ENCODE results near the gene RAB10.

The RAB10 gene

DNA sequence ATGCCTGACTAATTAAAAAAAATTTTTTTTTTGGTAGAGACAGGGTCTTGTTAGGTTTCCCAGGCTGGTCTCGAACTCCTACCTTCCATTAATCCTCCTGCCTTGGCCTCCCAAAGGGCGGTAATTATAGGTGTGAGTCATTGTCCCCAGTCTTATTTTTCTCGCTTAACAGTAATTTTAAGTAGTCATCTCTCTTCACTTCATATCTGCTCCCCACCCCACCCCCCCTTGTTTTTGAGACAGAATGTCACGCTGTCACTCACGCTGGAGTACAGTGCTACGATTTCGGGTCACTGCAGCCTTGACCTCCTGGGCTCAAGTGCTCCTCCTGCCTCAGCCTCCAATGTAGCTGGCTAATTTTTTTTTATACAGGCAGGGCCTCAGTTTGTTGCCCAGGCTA is 27.7 kb downstream of the RAB10 start:
- H3K9ac ChIP-seq (ENCODE audit: low read length in 2 of 2), result no peak overlapping the region
- no peaks in the 10 kb centered on the region for H3K27me3 ChIP-seq (ENCODE audit: control insufficient read depth in 1 of 2, insufficient read depth in 2 of 2, low read length in 2 of 2)
- no peaks in the 10 kb centered on the region for H3K9me3 ChIP-seq (ENCODE audit: control insufficient read depth in 2 of 2, low read length in 2 of 2)
- no peaks in the 10 kb centered on the region for H3K36me3 ChIP-seq (ENCODE audit: control insufficient read depth in 2 of 2, insufficient read depth in 2 of 2, low read length in 2 of 2)
- H3K4me3 ChIP-seq (ENCODE audit: low read length in 2 of 2), result no peak overlapping the region
- no peak overlapping the region for H3K27ac ChIP-seq (ENCODE audit: low read length)
- H3K4me1 ChIP-seq (ENCODE audit: control insufficient read depth, insufficient read depth, low read length), result no peaks in the 10 kb centered on the region

DNA sequence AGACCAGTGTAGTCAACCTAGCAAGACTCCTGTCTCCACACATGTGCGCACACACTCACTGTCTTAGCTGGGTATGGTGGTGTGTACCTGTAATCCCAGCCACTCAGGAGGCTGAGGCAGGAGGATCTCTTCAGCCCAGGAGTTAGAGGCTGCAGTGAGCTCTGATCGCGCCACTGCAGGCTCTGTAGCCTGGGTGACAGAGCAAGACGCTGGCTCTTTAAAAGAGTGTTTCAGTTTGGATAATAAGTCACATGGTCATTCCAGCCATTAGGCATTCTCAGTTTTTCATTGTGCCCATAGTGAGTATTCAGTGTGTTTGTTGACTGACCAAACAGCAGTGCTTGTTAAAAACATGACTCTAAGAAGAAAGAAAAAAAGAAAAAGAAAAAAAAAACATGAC is 31.0 kb downstream of the RAB10 start:
- H3K27ac ChIP-seq (ENCODE audit: low read length), result no peak overlapping the region

DNA sequence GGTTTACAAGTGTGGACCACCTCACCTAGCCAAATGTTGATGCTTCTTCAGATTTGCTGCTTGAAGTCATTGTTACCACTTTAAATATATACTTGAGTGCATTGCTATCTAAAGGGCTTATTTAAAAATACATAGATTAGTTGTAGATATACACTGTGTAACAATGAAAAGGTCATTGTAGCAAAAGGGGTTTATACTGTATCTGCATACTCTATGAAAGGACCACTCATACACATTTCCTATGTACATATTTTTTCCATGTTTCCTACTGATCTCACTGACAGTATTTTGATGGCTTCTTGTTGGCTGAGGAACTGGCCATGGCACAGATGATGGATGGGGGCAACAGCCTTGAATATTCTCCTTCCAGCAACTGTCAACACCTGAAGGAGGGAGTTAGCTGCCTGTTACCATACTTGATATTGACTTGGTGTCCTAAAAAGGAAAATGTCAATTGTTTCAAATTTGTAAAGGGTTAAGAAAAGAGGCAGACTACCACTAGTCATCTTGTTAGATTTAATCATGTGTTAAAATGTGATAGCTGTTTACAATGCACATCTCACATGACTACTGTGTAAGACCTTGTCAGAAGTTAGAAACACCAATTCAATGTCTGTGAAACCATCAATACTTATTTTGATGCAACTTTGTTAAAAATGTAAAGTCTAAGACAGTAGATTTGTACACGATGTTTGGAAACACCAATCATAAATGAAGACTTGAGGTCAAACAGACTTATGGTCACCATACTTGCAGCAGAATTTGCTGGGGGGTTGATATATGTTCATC is 33.5 kb downstream of the RAB10 start:
- Histone ChIP-seq H3K9ac (ENCODE audit: low read length in 2 of 2) (no peak overlapping the region), H3K36me3 (ENCODE audit: control insufficient read depth in 2 of 2, insufficient read depth in 2 of 2, low read length in 2 of 2) (peaks cover 0 to 5% of the 10 kb centered on the region in 2 donors), H3K9me3 (ENCODE audit: control insufficient read depth in 2 of 2, low read length in 2 of 2) (no peaks in the 10 kb centered on the region), H3K4me3 (ENCODE audit: low read length in 2 of 2) (no peak overlapping the region), H3K27ac (ENCODE audit: low read length) (no peak overlapping the region), H3K4me1 (ENCODE audit: control insufficient read depth, insufficient read depth, low read length) (no peaks in the 10 kb centered on the region), H3K27me3 (ENCODE audit: control insufficient read depth in 1 of 2, insufficient read depth in 2 of 2, low read length in 2 of 2) (no peaks in the 10 kb centered on the region)

More for the DNA sequence above, 31.0 kb downstream of the RAB10 start:
- Histone ChIP-seq H3K4me3 (ENCODE audit: low read length in 2 of 2) (no peak overlapping the region), H3K36me3 (ENCODE audit: control insufficient read depth in 2 of 2, insufficient read depth in 2 of 2, low read length in 2 of 2) (peaks cover 0 to 5% of the 10 kb centered on the region in 2 donors), H3K9ac (ENCODE audit: low read length in 2 of 2) (no peak overlapping the region), H3K9me3 (ENCODE audit: control insufficient read depth in 2 of 2, low read length in 2 of 2) (no peaks in the 10 kb centered on the region), H3K27me3 (ENCODE audit: control insufficient read depth in 1 of 2, insufficient read depth in 2 of 2, low read length in 2 of 2) (no peaks in the 10 kb centered on the region), H3K4me1 (ENCODE audit: control insufficient read depth, insufficient read depth, low read length) (no peaks in the 10 kb centered on the region)

DNA sequence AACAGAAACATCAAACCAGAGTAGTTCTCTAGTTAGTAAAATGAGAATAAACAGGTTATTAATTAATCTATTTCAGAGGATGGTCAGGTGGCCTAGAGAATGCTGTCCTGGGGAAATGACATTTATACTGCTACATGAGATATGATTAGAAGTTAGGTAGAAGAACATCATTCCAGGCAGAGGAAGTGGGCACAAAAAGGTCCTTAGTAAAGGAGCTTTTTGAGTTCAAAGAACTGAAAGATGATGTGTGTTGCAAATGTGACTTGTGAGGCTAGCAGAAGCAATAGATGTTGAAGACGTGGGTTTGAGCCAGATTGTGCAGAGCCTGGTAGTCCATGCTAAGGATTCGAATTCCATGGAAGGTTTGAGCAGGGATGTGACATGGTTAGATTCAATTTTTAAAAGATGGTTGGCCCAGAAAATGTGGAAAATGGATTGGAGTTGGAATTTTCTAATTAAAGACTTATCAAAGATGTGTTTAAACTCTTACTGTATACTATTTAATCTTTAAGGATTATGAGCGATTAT is 34.2 kb downstream of the RAB10 start:
- Histone ChIP-seq H3K4me1 (ENCODE audit: control insufficient read depth, insufficient read depth, low read length) (no peaks in the 10 kb centered on the region), H3K36me3 (ENCODE audit: control insufficient read depth in 2 of 2, insufficient read depth in 2 of 2, low read length in 2 of 2) (peaks cover 0 to 5% of the 10 kb centered on the region in 2 donors), H3K4me3 (ENCODE audit: low read length in 2 of 2) (no peak overlapping the region), H3K27ac (ENCODE audit: low read length) (no peak overlapping the region), H3K27me3 (ENCODE audit: control insufficient read depth in 1 of 2, insufficient read depth in 2 of 2, low read length in 2 of 2) (no peaks in the 10 kb centered on the region), H3K9ac (ENCODE audit: low read length in 2 of 2) (no peak overlapping the region), H3K9me3 (ENCODE audit: control insufficient read depth in 2 of 2, low read length in 2 of 2) (no peaks in the 10 kb centered on the region)

DNA sequence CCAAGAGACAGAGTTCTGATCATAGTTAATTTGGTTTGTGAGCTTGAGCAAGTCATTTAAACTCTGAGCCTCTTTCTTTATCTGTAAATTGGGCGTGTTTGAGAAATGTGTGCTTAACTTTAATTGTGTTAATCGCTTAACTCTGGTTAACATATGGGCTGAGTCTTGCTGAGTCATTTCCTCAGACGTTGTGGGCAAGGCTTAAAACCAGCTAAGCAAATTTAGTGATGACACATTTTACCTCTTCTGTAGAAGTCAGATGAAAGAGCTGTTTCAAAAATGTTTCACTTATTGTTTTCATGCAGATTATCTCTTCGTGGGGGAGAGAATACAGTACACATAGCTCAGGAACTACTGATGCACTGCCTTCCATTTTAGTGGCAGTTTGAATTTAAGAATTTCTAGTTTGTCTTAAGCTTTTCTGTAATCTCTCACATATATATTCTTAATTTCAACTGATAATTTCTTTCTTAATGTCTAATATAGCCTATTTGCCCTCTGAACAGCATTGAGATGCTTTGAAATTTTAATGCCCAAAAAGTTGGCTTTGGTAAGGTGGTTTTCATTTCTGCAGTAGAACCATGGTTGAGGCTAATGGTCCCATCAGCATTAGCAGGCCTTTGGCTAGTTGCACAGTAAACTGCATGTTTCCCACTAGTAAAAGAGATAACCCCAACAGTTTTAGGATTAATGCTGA is 34.9 kb downstream of the RAB10 start:
- no peak overlapping the region for H3K9ac ChIP-seq (ENCODE audit: low read length in 2 of 2)
- no peaks in the 10 kb centered on the region for H3K27me3 ChIP-seq (ENCODE audit: control insufficient read depth in 1 of 2, insufficient read depth in 2 of 2, low read length in 2 of 2)
- no peak overlapping the region for H3K27ac ChIP-seq (ENCODE audit: low read length)
- H3K4me3 ChIP-seq (ENCODE audit: low read length in 2 of 2), result no peak overlapping the region
- no peaks in the 10 kb centered on the region for H3K4me1 ChIP-seq (ENCODE audit: control insufficient read depth, insufficient read depth, low read length)
- H3K36me3 ChIP-seq (ENCODE audit: control insufficient read depth in 2 of 2, insufficient read depth in 2 of 2, low read length in 2 of 2), result peaks cover 0 to 5% of the 10 kb centered on the region in 2 donors
- H3K9me3 ChIP-seq (ENCODE audit: control insufficient read depth in 2 of 2, low read length in 2 of 2), result no peaks in the 10 kb centered on the region

DNA sequence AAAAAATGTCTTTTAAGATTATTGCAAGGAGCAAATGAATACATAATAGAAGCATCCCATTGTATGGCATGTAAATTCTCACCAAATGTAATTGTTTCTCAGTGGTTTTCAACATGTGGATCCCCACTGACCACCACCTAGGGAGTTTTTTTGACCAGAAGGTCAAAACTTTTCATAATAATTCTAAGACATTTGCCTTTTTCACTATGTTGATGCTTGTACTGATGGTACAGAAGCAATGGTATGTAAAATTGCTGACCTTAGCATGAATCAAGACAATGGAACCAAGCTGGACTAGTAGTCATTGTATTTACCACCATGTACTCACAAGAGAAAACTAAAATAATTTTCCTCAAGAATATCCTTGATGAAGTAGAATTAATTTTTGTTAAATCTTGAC is 36.8 kb downstream of the RAB10 start:
- H3K27ac ChIP-seq (ENCODE audit: low read length), result no peak overlapping the region
- H3K4me3 ChIP-seq (ENCODE audit: low read length in 2 of 2), result no peak overlapping the region
- no peaks in the 10 kb centered on the region for H3K4me1 ChIP-seq (ENCODE audit: control insufficient read depth, insufficient read depth, low read length)
- no peaks in the 10 kb centered on the region for H3K27me3 ChIP-seq (ENCODE audit: control insufficient read depth in 1 of 2, insufficient read depth in 2 of 2, low read length in 2 of 2)
- H3K9me3 ChIP-seq (ENCODE audit: control insufficient read depth in 2 of 2, low read length in 2 of 2), result no peaks in the 10 kb centered on the region
- H3K9ac ChIP-seq (ENCODE audit: low read length in 2 of 2), result no peak overlapping the region
- peaks cover 0 to 5% of the 10 kb centered on the region in 2 donors for H3K36me3 ChIP-seq (ENCODE audit: control insufficient read depth in 2 of 2, insufficient read depth in 2 of 2, low read length in 2 of 2)

DNA sequence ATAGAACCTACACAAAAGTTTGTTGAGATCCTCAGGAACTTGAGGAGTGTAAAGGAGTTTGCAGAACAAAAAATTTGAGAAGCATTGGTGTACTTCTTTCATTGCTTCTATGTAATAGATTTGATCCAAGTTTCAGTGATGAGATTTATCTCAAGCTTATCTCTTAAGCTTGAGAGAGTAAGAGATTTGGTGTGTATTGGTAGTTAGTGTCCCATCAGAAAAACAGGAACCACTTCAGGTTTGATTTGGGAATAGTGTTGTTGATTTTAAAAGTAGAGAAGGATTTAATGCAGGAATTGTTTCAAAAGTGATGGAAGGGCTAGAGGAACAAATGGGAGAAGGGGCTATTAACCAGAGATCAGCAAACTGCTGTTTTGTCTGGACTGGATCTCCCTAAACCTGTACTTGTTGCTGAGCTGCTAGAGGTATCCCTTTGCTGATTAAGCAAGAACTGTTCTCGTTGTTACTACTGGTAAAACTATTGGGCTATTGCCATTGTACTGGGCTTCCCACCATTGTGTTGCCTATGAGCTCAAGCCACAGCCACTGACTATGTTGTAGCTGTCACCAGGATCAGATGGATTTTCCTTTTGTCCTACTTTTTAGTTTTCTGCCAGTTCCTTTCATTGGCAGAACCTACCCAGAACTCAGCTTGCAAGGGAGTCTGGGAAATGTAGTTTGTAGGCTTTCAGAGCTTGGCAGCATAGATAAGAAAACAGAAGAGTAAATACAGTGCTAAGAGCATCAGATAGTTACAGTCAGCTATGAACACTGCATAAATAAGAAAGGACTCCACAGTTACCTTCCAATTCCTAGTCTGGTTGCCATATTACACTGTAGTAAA is 39.3 kb downstream of the RAB10 start:
- no peak overlapping the region for H3K9ac ChIP-seq (ENCODE audit: low read length in 2 of 2)
- H3K36me3 ChIP-seq (ENCODE audit: control insufficient read depth in 2 of 2, insufficient read depth in 2 of 2, low read length in 2 of 2), result no peaks in the 10 kb centered on the region
- H3K27me3 ChIP-seq (ENCODE audit: control insufficient read depth in 1 of 2, insufficient read depth in 2 of 2, low read length in 2 of 2), result no peaks in the 10 kb centered on the region
- no peaks in the 10 kb centered on the region for H3K9me3 ChIP-seq (ENCODE audit: control insufficient read depth in 2 of 2, low read length in 2 of 2)
- no peak overlapping the region for H3K4me3 ChIP-seq (ENCODE audit: low read length in 2 of 2)
- H3K4me1 ChIP-seq (ENCODE audit: control insufficient read depth, insufficient read depth, low read length), result no peaks in the 10 kb centered on the region
- H3K27ac ChIP-seq (ENCODE audit: low read length), result no peak overlapping the region

DNA sequence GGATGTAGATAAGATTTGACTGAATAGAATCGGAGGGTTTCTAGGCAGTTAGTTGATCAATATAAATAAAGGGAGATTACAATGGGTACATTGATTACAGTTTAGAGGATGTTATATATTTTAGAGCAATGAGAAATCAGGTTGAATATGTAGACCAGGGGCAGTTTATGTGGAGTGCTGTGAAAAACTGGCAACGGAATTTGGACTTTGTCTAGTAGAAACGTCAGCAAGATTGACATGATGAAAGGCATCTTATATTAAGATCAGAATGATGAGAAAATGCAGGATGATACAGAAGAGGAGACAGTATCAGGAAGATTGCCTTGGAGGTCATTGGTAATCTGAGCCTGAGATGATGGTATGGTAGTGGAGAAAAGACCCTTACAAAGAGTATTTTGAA is 39.9 kb downstream of the RAB10 start:
- no peaks in the 10 kb centered on the region for H3K4me1 ChIP-seq (ENCODE audit: control insufficient read depth, insufficient read depth, low read length)
- no peak overlapping the region for H3K4me3 ChIP-seq (ENCODE audit: low read length in 2 of 2)
- H3K9ac ChIP-seq (ENCODE audit: low read length in 2 of 2), result no peak overlapping the region
- H3K9me3 ChIP-seq (ENCODE audit: control insufficient read depth in 2 of 2, low read length in 2 of 2), result no peaks in the 10 kb centered on the region
- no peak overlapping the region for H3K27ac ChIP-seq (ENCODE audit: low read length)
- H3K36me3 ChIP-seq (ENCODE audit: control insufficient read depth in 2 of 2, insufficient read depth in 2 of 2, low read length in 2 of 2), result no peaks in the 10 kb centered on the region
- H3K27me3 ChIP-seq (ENCODE audit: control insufficient read depth in 1 of 2, insufficient read depth in 2 of 2, low read length in 2 of 2), result no peaks in the 10 kb centered on the region

DNA sequence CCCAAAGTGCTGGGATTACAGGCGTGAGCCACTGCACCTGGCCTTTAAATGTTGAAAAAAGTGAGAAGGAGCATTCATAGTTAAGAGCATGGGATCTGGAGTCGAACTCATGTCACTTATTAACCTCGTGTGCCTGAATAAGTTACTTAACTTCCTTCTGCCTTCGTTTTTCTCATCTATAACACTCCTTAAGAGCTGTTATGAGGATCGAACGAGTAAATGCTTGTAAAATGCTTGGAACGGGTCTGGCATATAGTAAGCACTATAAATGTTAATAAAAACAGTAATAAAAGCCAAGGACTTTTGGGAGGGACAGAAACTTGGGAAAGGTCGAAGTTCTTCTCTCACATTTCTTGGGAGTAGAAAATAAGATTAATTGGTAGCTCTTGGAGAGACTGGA is 40.8 kb downstream of the RAB10 start:
- H3K4me1 ChIP-seq (ENCODE audit: control insufficient read depth, insufficient read depth, low read length), result no peaks in the 10 kb centered on the region
- no peaks in the 10 kb centered on the region for H3K27me3 ChIP-seq (ENCODE audit: control insufficient read depth in 1 of 2, insufficient read depth in 2 of 2, low read length in 2 of 2)
- no peak overlapping the region for H3K9ac ChIP-seq (ENCODE audit: low read length in 2 of 2)
- H3K27ac ChIP-seq (ENCODE audit: low read length), result no peak overlapping the region
- no peaks in the 10 kb centered on the region for H3K9me3 ChIP-seq (ENCODE audit: control insufficient read depth in 2 of 2, low read length in 2 of 2)
- no peaks in the 10 kb centered on the region for H3K36me3 ChIP-seq (ENCODE audit: control insufficient read depth in 2 of 2, insufficient read depth in 2 of 2, low read length in 2 of 2)
- H3K4me3 ChIP-seq (ENCODE audit: low read length in 2 of 2), result no peak overlapping the region

DNA sequence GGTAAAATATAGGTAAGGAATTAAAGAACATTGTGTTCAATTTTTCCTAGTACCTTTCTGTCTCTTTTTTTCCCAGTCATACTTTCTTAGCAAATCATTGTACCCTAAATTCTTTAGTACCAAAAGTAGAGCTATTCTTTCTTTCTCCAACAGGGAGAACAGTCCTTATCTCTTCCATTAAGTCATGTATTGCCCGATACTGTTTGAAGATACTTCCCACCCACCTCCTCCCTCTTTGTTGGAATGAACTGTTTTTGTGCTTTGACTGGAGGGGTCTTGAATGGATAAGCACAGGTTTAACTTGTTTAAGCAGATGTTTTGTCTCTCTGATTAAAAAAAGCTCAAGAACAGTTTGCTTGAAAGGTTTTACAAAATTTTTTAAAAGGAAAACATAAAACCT is 41.3 kb downstream of the RAB10 start:
- Histone ChIP-seq H3K4me1 (ENCODE audit: control insufficient read depth, insufficient read depth, low read length) (no peaks in the 10 kb centered on the region), H3K27ac (ENCODE audit: low read length) (no peak overlapping the region)

More for the DNA sequence above, 41.3 kb downstream of the RAB10 start:
- Histone ChIP-seq H3K4me3 (ENCODE audit: low read length in 2 of 2) (no peak overlapping the region), H3K9ac (ENCODE audit: low read length in 2 of 2) (no peak overlapping the region), H3K36me3 (ENCODE audit: control insufficient read depth in 2 of 2, insufficient read depth in 2 of 2, low read length in 2 of 2) (no peaks in the 10 kb centered on the region), H3K27me3 (ENCODE audit: control insufficient read depth in 1 of 2, insufficient read depth in 2 of 2, low read length in 2 of 2) (no peaks in the 10 kb centered on the region), H3K9me3 (ENCODE audit: control insufficient read depth in 2 of 2, low read length in 2 of 2) (no peaks in the 10 kb centered on the region)
